Activated naive CD8-positive, alpha-beta T cell treated with anti-CD3 and anti-CD28 coated beads, Interleukin-2, amount 10 ng/mL, durations not matched to agents 7 days and 5 days (primary cell): ENCODE measurements around the gene SLC35B1. TPM values are rescaled to one million over a fixed set of nuclear protein-coding genes. Genes with fewer than 3 reads are reported as not detected.
"Not testable (repeated sequence)": the region's sequence is repeated elsewhere in the genome, so short reads cannot be mapped to it uniquely, and the experiment has no call there.

ENCODE experiments used
- ATAC-seq: fragments of 150-1000 bp; cut with Tn5 transposase; one replicate; pipeline ENCODE4 v1.10.0; 2021; ENCODE audit warnings: low read depth, moderate library complexity
- POLR2A ChIA-PET: fragments of 350-600 bp; sonication (Branson Sonifier 250); formaldehyde crosslinking; loops from one replicate; lab custom pipeline; 2021; ENCODE audit warnings: antibody characterized with exemption; lab: Charles Lee
- DNase-seq: peaks from one replicate; pipeline ENCODE4 v3.0.0; 2021
- H3K27ac Mint-ChIP-seq: one replicate; pipeline ENCODE4 v1.8.0; 2022; ENCODE audit warnings: mild to moderate bottlenecking, mixed read lengths
- H3K27me3 Mint-ChIP-seq: one replicate; pipeline ENCODE4 v1.8.0; 2022; ENCODE audit warnings: mild to moderate bottlenecking, moderate library complexity, mixed read lengths
- H3K36me3 Mint-ChIP-seq: one replicate; pipeline ENCODE4 v1.8.0; 2021; ENCODE audit warnings: mild to moderate bottlenecking, mixed read lengths
- H3K4me1 Mint-ChIP-seq: one replicate; pipeline ENCODE4 v1.8.0; 2021; ENCODE audit warnings: mixed read lengths
- H3K4me3 Mint-ChIP-seq: one replicate; pipeline ENCODE4 v1.8.0; 2022; ENCODE audit warnings: mild to moderate bottlenecking, moderate library complexity, mixed read lengths
- H3K9me3 Mint-ChIP-seq: one replicate; pipeline ENCODE4 v1.8.0; 2021; ENCODE audit warnings: mixed read lengths
- total RNA-seq, 2 experiments: library from RNA; stranded (reverse); gene quantifications; one replicate each; pipeline ENCODE4 v1.2.3, GENCODE V29; 2021

Gene SLC35B1
- total RNA-seq, 2 experiments from 2014 or later = 45.9 to 48.5 TPM

- H3K4me3 Mint-ChIP-seq = no peak overlapping the region
- ATAC-seq (no peak), DNase-seq (no peak)
- POLR2A ChIA-PET = no interaction called here
- H3K36me3 Mint-ChIP-seq = peaks cover 29% of the 10 kb centered on the region
- no peaks in the 10 kb centered on the region for H3K9me3 Mint-ChIP-seq
- H3K27ac Mint-ChIP-seq = peak overlapping the region; percentile 12
- no peaks in the 10 kb centered on the region for H3K27me3 Mint-ChIP-seq
- H3K4me1 Mint-ChIP-seq = peaks cover 24% of the 10 kb centered on the region
Observed at GRCh38 chr17:49730078-49730784, 22.5 kb upstream of the SLC35B1 start.

GRCh38 chr17:49729069-49729468 lies 21.3 kb upstream of the SLC35B1 start:
- POLR2A ChIA-PET = interaction anchor here (1.1 kb wide), 1 partner anchor 35 kb away, joined by 4 read pairs; the partner anchor contains the start of gene FAM117A
- H3K4me1 Mint-ChIP-seq = peaks cover 25% of the 10 kb centered on the region
- H3K27me3 Mint-ChIP-seq = no peaks in the 10 kb centered on the region
- peak overlapping the region; percentile 52 for H3K27ac Mint-ChIP-seq
- DNase-seq (no peak), ATAC-seq (no peak)
- H3K36me3 Mint-ChIP-seq = peaks cover 34% of the 10 kb centered on the region
- no peaks in the 10 kb centered on the region for H3K9me3 Mint-ChIP-seq
- H3K4me3 Mint-ChIP-seq = no peak overlapping the region

- ATAC-seq (no peak), DNase-seq (no peak)
- Mint-ChIP-seq H3K27me3 (no peaks in the 10 kb centered on the region), H3K27ac (peak overlapping the region; percentile 6), H3K9me3 (no peaks in the 10 kb centered on the region), H3K4me1 (peaks cover 27% of the 10 kb centered on the region), H3K36me3 (peaks cover 35% of the 10 kb centered on the region), H3K4me3 (no peak overlapping the region)
- POLR2A ChIA-PET = interaction anchor here (1.0 to 1.1 kb wide), 2 partner anchors 9 to 36 kb away, joined by 3 to 4 read pairs; partner anchors contain the start of gene FAM117A
Observed at GRCh38 chr17:49728425-49728824, 20.7 kb upstream of the SLC35B1 start.

- H3K9me3 Mint-ChIP-seq = no peaks in the 10 kb centered on the region
- H3K27me3 Mint-ChIP-seq = no peaks in the 10 kb centered on the region
- H3K4me1 Mint-ChIP-seq = peaks cover 28% of the 10 kb centered on the region
- ATAC-seq (no peak), DNase-seq (no peak)
- H3K36me3 Mint-ChIP-seq = peaks cover 31% of the 10 kb centered on the region
- H3K4me3 Mint-ChIP-seq = no peak overlapping the region
- POLR2A ChIA-PET = interaction anchor here (0.5 to 1.2 kb wide), 2 partner anchors 37 to 50 kb away, joined by 3 to 4 read pairs; no protein-coding TSS in a partner anchor
- no peak overlapping the region for H3K27ac Mint-ChIP-seq
Observed at GRCh38 chr17:49727380-49727779, 19.6 kb upstream of the SLC35B1 start.

- H3K9me3 Mint-ChIP-seq = no peaks in the 10 kb centered on the region
- no peak overlapping the region for H3K27ac Mint-ChIP-seq
- ATAC-seq (no peak), DNase-seq (no peak)
- H3K4me3 Mint-ChIP-seq = no peak overlapping the region
- H3K27me3 Mint-ChIP-seq = no peaks in the 10 kb centered on the region
- H3K4me1 Mint-ChIP-seq = peaks cover 23% of the 10 kb centered on the region
- POLR2A ChIA-PET = no interaction called here
- H3K36me3 Mint-ChIP-seq = peaks cover 25% of the 10 kb centered on the region
Observed at GRCh38 chr17:49725452-49726130, 17.8 kb upstream of the SLC35B1 start.

- H3K36me3 Mint-ChIP-seq = peaks cover 29% of the 10 kb centered on the region
- not testable (repeated sequence) for H3K4me3 Mint-ChIP-seq, H3K27ac Mint-ChIP-seq, DNase-seq, ATAC-seq, H3K27me3 Mint-ChIP-seq, H3K9me3 Mint-ChIP-seq
- POLR2A ChIA-PET = interaction anchor here (0.7 kb wide), 1 partner anchor 39 kb away, joined by 3 read pairs; no protein-coding TSS in a partner anchor
- peaks cover 20% of the 10 kb centered on the region for H3K4me1 Mint-ChIP-seq
Observed at GRCh38 chr17:49724552-49724951, 16.8 kb upstream of the SLC35B1 start.

GRCh38 chr17:49723423-49723822 lies 15.7 kb upstream of the SLC35B1 start:
- H3K9me3 Mint-ChIP-seq = no peaks in the 10 kb centered on the region
- POLR2A ChIA-PET = no interaction called here
- H3K27me3 Mint-ChIP-seq = no peaks in the 10 kb centered on the region
- no peak overlapping the region for H3K4me3 Mint-ChIP-seq
- no peak for DNase-seq
- H3K36me3 Mint-ChIP-seq = peaks cover 37% of the 10 kb centered on the region
- ATAC-seq = no peak
- no peak overlapping the region for H3K27ac Mint-ChIP-seq
- H3K4me1 Mint-ChIP-seq = peaks cover 12% of the 10 kb centered on the region

- Mint-ChIP-seq H3K27me3 (no peaks in the 10 kb centered on the region), H3K9me3 (no peaks in the 10 kb centered on the region), H3K36me3 (peaks cover 48% of the 10 kb centered on the region), H3K4me3 (no peak overlapping the region), H3K4me1 (peaks cover 13% of the 10 kb centered on the region), H3K27ac (no peak overlapping the region)
- POLR2A ChIA-PET = interaction anchor here (1.8 kb wide), 1 partner anchor 66 kb away, joined by 4 read pairs; the partner anchor contains the start of gene KAT7
- ATAC-seq = no peak
- DNase-seq = no peak
Observed at GRCh38 chr17:49722066-49722465, 14.3 kb upstream of the SLC35B1 start.

GRCh38 chr17:49717371-49717861 lies 9.7 kb upstream of the SLC35B1 start:
- Mint-ChIP-seq H3K27ac (peak overlapping the region; percentile 38), H3K27me3 (no peaks in the 10 kb centered on the region), H3K4me1 (peaks cover 22% of the 10 kb centered on the region), H3K9me3 (no peaks in the 10 kb centered on the region), H3K4me3 (no peak overlapping the region), H3K36me3 (peaks cover 53% of the 10 kb centered on the region)
- DNase-seq = no peak
- POLR2A ChIA-PET = interaction anchor here (0.6 to 1.0 kb wide), 2 partner anchors 9 to 47 kb away, joined by 3 to 4 read pairs; partner anchors contain the start of gene FAM117A
- ATAC-seq = no peak

GRCh38 chr17:49716668-49717364 lies 9.1 kb upstream of the SLC35B1 start:
- DNase-seq = no peak
- Mint-ChIP-seq H3K36me3 (peaks cover 53% of the 10 kb centered on the region), H3K27me3 (no peaks in the 10 kb centered on the region), H3K4me3 (no peak overlapping the region), H3K9me3 (no peaks in the 10 kb centered on the region), H3K27ac (peak overlapping the region; percentile 55), H3K4me1 (peaks cover 22% of the 10 kb centered on the region)
- no peak for ATAC-seq
- POLR2A ChIA-PET = interaction anchor here (0.6 to 1.8 kb wide), 3 partner anchors 8 to 71 kb away, joined by 3 to 7 read pairs (median 4); partner anchors contain the start of genes FAM117A and KAT7

GRCh38 chr17:49715717-49716279 lies 8.0 kb upstream of the SLC35B1 start:
- peaks cover 22% of the 10 kb centered on the region for H3K4me1 Mint-ChIP-seq
- no peaks in the 10 kb centered on the region for H3K9me3 Mint-ChIP-seq
- peak overlapping the region; percentile 57 for H3K27ac Mint-ChIP-seq
- peaks cover 54% of the 10 kb centered on the region for H3K36me3 Mint-ChIP-seq
- DNase-seq (no peak), ATAC-seq (no peak)
- POLR2A ChIA-PET = interaction anchor here (1.4 to 1.8 kb wide), 2 partner anchors 19 to 73 kb away, joined by 5 to 7 read pairs; partner anchors contain the start of gene KAT7
- H3K4me3 Mint-ChIP-seq = no peak overlapping the region
- H3K27me3 Mint-ChIP-seq = no peaks in the 10 kb centered on the region

- peak overlapping the region; percentile 57 for H3K27ac Mint-ChIP-seq
- no peak overlapping the region for H3K4me3 Mint-ChIP-seq
- peak; percentile 52 for ATAC-seq
- peaks cover 54% of the 10 kb centered on the region for H3K36me3 Mint-ChIP-seq
- no peaks in the 10 kb centered on the region for H3K27me3 Mint-ChIP-seq
- H3K9me3 Mint-ChIP-seq = no peaks in the 10 kb centered on the region
- DNase-seq = no peak
- POLR2A ChIA-PET = interaction anchor here (1.4 to 1.8 kb wide), 2 partner anchors 19 to 73 kb away, joined by 5 to 7 read pairs; partner anchors contain the start of gene KAT7
- peaks cover 22% of the 10 kb centered on the region for H3K4me1 Mint-ChIP-seq
Observed at GRCh38 chr17:49715216-49715615, 7.5 kb upstream of the SLC35B1 start.
